KMS-11 (cell line): ENCODE data around the gene C20orf173.
"Not testable (repeated sequence)": the region's sequence is repeated elsewhere in the genome, so short reads cannot be mapped to it uniquely, and the experiment has no call there.

Source experiments
- H2AFZ ChIP-seq: fragments of 200-600 bp; sonication (generic); 2 replicates; pipeline ENCODE4 v1.6.1; 2016; ENCODE audit warnings: antibody characterized with exemption, mixed run types, low read depth
- H3K27ac ChIP-seq: fragments of 200-600 bp; sonication (generic); 2 replicates; pipeline ENCODE4 v1.6.1; 2016; ENCODE audit warnings: mild to moderate bottlenecking, mixed run types
- H3K27me3 ChIP-seq: fragments of 200-600 bp; sonication (generic); 2 replicates; pipeline ENCODE4 v1.6.1; 2017; ENCODE audit warnings: mild to moderate bottlenecking, low read depth, mixed run types, moderate library complexity; ENCODE audit not compliant: insufficient read depth
- H3K36me3 ChIP-seq: fragments of 200-600 bp; sonication (generic); 2 replicates; pipeline ENCODE4 v1.6.1; 2017; ENCODE audit warnings: mild to moderate bottlenecking, mixed run types; ENCODE audit not compliant: insufficient read depth
- H3K4me1 ChIP-seq: fragments of 200-600 bp; sonication (generic); 2 replicates; pipeline ENCODE4 v1.6.1; 2016; ENCODE audit warnings: mild to moderate bottlenecking, low read depth, mixed run types; ENCODE audit not compliant: poor library complexity, severe bottlenecking
- H3K4me2 ChIP-seq: fragments of 200-600 bp; sonication (generic); 2 replicates; pipeline ENCODE4 v1.7.0; 2016; ENCODE audit warnings: mild to moderate bottlenecking, mixed run types
- H3K4me3 ChIP-seq: fragments of 200-600 bp; sonication (generic); IDR thresholded peaks from 2 replicates; pipeline ENCODE4 v1.6.1; 2017; ENCODE audit warnings: low read depth, low read length, mixed read lengths; ENCODE audit not compliant: insufficient read depth
- H3K79me2 ChIP-seq: fragments of 200-600 bp; sonication (generic); 2 replicates; pipeline ENCODE4 v1.6.1; 2016; ENCODE audit warnings: low read depth, mixed run types; ENCODE audit not compliant: insufficient read depth
- H3K9ac ChIP-seq: fragments of 200-600 bp; sonication (generic); 2 replicates; pipeline ENCODE4 v1.6.1; 2016; ENCODE audit warnings: mild to moderate bottlenecking, mixed run types
- H4K20me1 ChIP-seq: fragments of 200-600 bp; sonication (generic); 2 replicates; pipeline ENCODE4 v1.6.1; 2016; ENCODE audit warnings: mild to moderate bottlenecking, mixed run types; ENCODE audit not compliant: insufficient read depth
- CTCF ChIP-seq: fragments of 200-600 bp; sonication (generic); conservative IDR thresholded peaks from 2 replicates; pipeline ENCODE4 v1.6.1; 2017; ENCODE audit warnings: low read depth, mild to moderate bottlenecking, antibody characterized with exemption, low read length, moderate library complexity, mixed read lengths

The C20orf173 gene

GRCh38 chr20:35525639-35526038, 3.8 kb downstream of the C20orf173 start:
- Histone ChIP-seq H2AFZ (no peak overlapping the region), H3K4me1 (no peaks in the 10 kb centered on the region), H3K27ac (no peak overlapping the region), H3K79me2 (no peaks in the 10 kb centered on the region), H3K4me3 (no peak overlapping the region), H3K36me3 (no peaks in the 10 kb centered on the region), H3K27me3 (no peaks in the 10 kb centered on the region), H3K4me2 (no peak overlapping the region), H3K9ac (no peak overlapping the region), H4K20me1 (no peaks in the 10 kb centered on the region)
- no peak for TF ChIP-seq CTCF

GRCh38 chr20:35523298-35523888, 6.1 kb downstream of the C20orf173 start:
- Histone ChIP-seq H3K27me3 (no peaks in the 10 kb centered on the region), H2AFZ (no peak overlapping the region), H3K36me3 (no peaks in the 10 kb centered on the region), H4K20me1 (no peaks in the 10 kb centered on the region), H3K4me3 (no peak overlapping the region), H3K4me1 (no peaks in the 10 kb centered on the region), H3K79me2 (no peaks in the 10 kb centered on the region), H3K27ac (no peak overlapping the region), H3K4me2 (no peak overlapping the region), H3K9ac (no peak overlapping the region)
- peak; percentile 87 for TF ChIP-seq CTCF

GRCh38 chr20:35518955-35519354, 10.5 kb downstream of the C20orf173 start:
- Histone ChIP-seq H3K4me2 (no peak overlapping the region), H3K36me3 (no peaks in the 10 kb centered on the region), H3K9ac (no peak overlapping the region), H4K20me1 (no peaks in the 10 kb centered on the region), H3K27me3 (no peaks in the 10 kb centered on the region), H3K4me3 (no peak overlapping the region), H2AFZ (no peak overlapping the region), H3K27ac (no peak overlapping the region), H3K4me1 (no peaks in the 10 kb centered on the region), H3K79me2 (no peaks in the 10 kb centered on the region)
- TF ChIP-seq CTCF: no peak

GRCh38 chr20:35517767-35518166, 11.7 kb downstream of the C20orf173 start:
- H3K4me1 ChIP-seq, H3K4me2 ChIP-seq, H2AFZ ChIP-seq: not testable (repeated sequence)

GRCh38 chr20:35517125-35517524, 12.3 kb downstream of the C20orf173 start:
- Histone ChIP-seq H3K4me1 (no peaks in the 10 kb centered on the region), H3K27ac (no peak overlapping the region), H3K36me3 (no peaks in the 10 kb centered on the region), H3K4me2 (no peak overlapping the region), H3K79me2 (no peaks in the 10 kb centered on the region), H4K20me1 (no peaks in the 10 kb centered on the region), H3K4me3 (no peak overlapping the region), H3K9ac (no peak overlapping the region), H2AFZ (no peak overlapping the region), H3K27me3 (no peaks in the 10 kb centered on the region)
- no peak for TF ChIP-seq CTCF

More at GRCh38 chr20:35517767-35518166, 11.7 kb downstream of the C20orf173 start:
- H3K79me2 ChIP-seq, H3K27me3 ChIP-seq, H3K9ac ChIP-seq, H3K4me3 ChIP-seq, H3K27ac ChIP-seq, H4K20me1 ChIP-seq, H3K36me3 ChIP-seq: not testable (repeated sequence)
